ENCODE data around the gene HTR3E.
"Not testable (repeated sequence)": the region's sequence is repeated elsewhere in the genome, so short reads cannot be mapped to it uniquely, and the experiment has no call there.

Gene HTR3E

GRCh38 chr3:184142199-184142598, 45.3 kb downstream of the HTR3E start:
- H3K4me3 ChIP-seq (ENCODE audit: low read depth, low read length), result no peak overlapping the region
- TF ChIP-seq, protein P1, sequence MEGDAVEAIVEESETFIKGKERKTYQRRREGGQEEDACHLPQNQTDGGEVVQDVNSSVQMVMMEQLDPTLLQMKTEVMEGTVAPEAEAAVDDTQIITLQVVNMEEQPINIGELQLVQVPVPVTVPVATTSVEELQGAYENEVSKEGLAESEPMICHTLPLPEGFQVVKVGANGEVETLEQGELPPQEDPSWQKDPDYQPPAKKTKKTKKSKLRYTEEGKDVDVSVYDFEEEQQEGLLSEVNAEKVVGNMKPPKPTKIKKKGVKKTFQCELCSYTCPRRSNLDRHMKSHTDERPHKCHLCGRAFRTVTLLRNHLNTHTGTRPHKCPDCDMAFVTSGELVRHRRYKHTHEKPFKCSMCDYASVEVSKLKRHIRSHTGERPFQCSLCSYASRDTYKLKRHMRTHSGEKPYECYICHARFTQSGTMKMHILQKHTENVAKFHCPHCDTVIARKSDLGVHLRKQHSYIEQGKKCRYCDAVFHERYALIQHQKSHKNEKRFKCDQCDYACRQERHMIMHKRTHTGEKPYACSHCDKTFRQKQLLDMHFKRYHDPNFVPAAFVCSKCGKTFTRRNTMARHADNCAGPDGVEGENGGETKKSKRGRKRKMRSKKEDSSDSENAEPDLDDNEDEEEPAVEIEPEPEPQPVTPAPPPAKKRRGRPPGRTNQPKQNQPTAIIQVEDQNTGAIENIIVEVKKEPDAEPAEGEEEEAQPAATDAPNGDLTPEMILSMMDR (IDR thresholded peaks at IDR 0.05; ENCODE audit: borderline replicate concordance, insufficient read depth, low read depth, low read length), result no peak

- TF ChIP-seq, protein P1 (IDR thresholded peaks at IDR 0.05; ENCODE audit: borderline replicate concordance, insufficient read depth, low read depth, low read length), result no peak
- no peak overlapping the region for H3K4me3 ChIP-seq (ENCODE audit: low read depth, low read length)
Observed at GRCh38 chr3:184143327-184143726, 46.5 kb downstream of the HTR3E start.

DNA sequence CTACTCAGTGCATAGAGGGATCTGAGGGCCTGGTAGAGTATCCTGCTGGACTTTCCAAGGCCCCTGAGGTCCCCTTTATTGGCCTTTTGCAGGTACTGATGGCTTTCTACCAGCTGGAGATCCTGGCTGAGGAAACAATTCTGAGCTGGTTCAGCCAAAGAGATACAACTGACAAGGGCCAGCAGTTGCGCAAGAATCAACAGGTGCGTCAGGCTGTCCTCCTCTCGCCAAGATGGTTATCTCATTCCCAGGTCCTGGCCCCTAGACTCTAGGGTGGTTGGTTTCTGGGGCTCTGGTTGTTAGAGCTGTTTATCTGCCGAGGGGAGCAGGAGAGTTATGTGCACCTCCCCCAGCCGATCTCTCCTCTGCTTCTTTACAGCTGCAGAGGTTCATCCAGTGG, 47.6 kb downstream of the HTR3E start:
- no peak overlapping the region for H3K4me3 ChIP-seq (ENCODE audit: low read depth, low read length)
- TF ChIP-seq, protein P1 (IDR thresholded peaks at IDR 0.05; ENCODE audit: borderline replicate concordance, insufficient read depth, low read depth, low read length), result no peak

GRCh38 chr3:184145111-184145524, 48.3 kb downstream of the HTR3E start:
- TF ChIP-seq, protein P1 (IDR thresholded peaks at IDR 0.05; ENCODE audit: borderline replicate concordance, insufficient read depth, low read depth, low read length), result peak; percentile 34; the same call in 1 of the 2 replicates

GRCh38 chr3:184145751-184146270, 48.9 kb downstream of the HTR3E start:
- TF ChIP-seq, protein P1 (IDR thresholded peaks at IDR 0.05; ENCODE audit: borderline replicate concordance, insufficient read depth, low read depth, low read length), result no peak

More at GRCh38 chr3:184145111-184145524, 48.3 kb downstream of the HTR3E start:
- no peak overlapping the region for H3K4me3 ChIP-seq (ENCODE audit: low read depth, low read length)

GRCh38 chr3:184148076-184148475, 51.2 kb downstream of the HTR3E start:
- H3K4me3 ChIP-seq (ENCODE audit: low read depth, low read length), result no peak overlapping the region
- TF ChIP-seq, protein P1 (IDR thresholded peaks at IDR 0.05; ENCODE audit: borderline replicate concordance, insufficient read depth, low read depth, low read length), result no peak

More at GRCh38 chr3:184145751-184146270, 48.9 kb downstream of the HTR3E start:
- no peak overlapping the region for H3K4me3 ChIP-seq (ENCODE audit: low read depth, low read length)

DNA sequence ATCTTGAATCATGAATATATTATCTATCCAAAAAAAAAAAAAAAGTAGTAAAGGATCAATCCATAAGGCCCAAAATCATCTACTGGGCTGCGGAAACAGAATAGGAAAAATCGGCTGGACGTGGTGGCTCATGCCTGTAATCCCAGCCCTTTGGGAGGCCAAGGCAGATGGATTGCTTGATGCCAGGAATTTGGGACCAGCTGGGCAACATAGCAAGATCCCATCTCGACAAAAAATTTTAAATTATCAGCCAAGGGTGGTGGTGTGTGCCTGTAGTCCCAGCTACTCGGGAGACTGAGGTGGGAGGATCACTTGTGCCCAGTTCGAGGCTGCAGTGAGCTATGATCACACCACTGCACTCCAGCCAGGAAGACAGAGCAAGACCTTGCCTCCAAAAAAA, 52.3 kb downstream of the HTR3E start:
- TF ChIP-seq, protein P1 (IDR thresholded peaks at IDR 0.05; ENCODE audit: borderline replicate concordance, insufficient read depth, low read depth, low read length), result no peak
- no peak overlapping the region for H3K4me3 ChIP-seq (ENCODE audit: low read depth, low read length)

- not testable (repeated sequence) for H3K4me3 ChIP-seq (ENCODE audit: low read depth, low read length)
Observed at GRCh38 chr3:184149770-184150169, 52.9 kb downstream of the HTR3E start.

Data from GM12875 (cell line).